HCT116 (cell line): ENCODE measurements around the gene COL18A1. TPM values are rescaled to one million over a fixed set of nuclear protein-coding genes. Genes with fewer than 3 reads are reported as not detected.

Source experiments
- ATAC-seq: fragments of 200-7000 bp; cut with Tn5 transposase; 2 replicates; pipeline ENCODE4 v1.9.1; 2020; ENCODE audit warnings: mild to moderate bottlenecking, moderate library complexity
- BruUV-seq: library from RNA; stranded (reverse); fragments of 400-500 nt; replicated peaks from 2 replicates; lab custom pipeline; 2021; lab: Mats Ljungman, UMichigan
- CTCF ChIA-PET: fragments of 300-600 bp; sonication (Branson Sonifier 250); formaldehyde crosslinking; loops from one replicate; lab custom pipeline; 2021; ENCODE audit warnings: antibody characterized with exemption; lab: Charles Lee
- POLR2A ChIA-PET: fragments of 300-600, 350-600 bp; sonication (Branson Sonifier 250); formaldehyde crosslinking; loops from one replicate; lab custom pipeline; 2021; ENCODE audit warnings: antibody characterized with exemption; lab: Charles Lee
- RAD21 ChIA-PET, 2 experiments: fragments of 300-600 bp; sonication (Branson Sonifier 250); formaldehyde crosslinking; loops; one replicate each; lab custom pipeline; 2023; ENCODE audit warnings: low total read pairs in 2 of 2; ENCODE audit not compliant: uncharacterized antibody in 2 of 2, unreplicated experiment in 2 of 2, low non-redundant PET in 1 of 2; lab: Charles Lee
- DNase-seq: peaks from one replicate; pipeline ENCODE4 v3.0.0-alpha.2; 2010; ENCODE audit warnings: low read depth, low spot score
- H2AFZ ChIP-seq: fragments of 200-600 bp; shearing (Covaris generic), sonication (generic); 2 replicates; pipeline ENCODE4 v1.6.1; 2017; ENCODE audit warnings: low read depth, mixed run types, mixed read lengths, antibody characterized with exemption, low read length; ENCODE audit not compliant: poor library complexity, severe bottlenecking
- H3K27ac ChIP-seq: 2 replicates; pipeline ENCODE4 v1.5.1; 2012; ENCODE audit warnings: low read depth, low read length
- H3K27me3 ChIP-seq: fragments of 200-600 bp; sonication (generic); 2 replicates; pipeline ENCODE4 v1.6.1; 2016; ENCODE audit warnings: mixed run types, low read length, mixed read lengths; ENCODE audit not compliant: insufficient read depth
- H3K36me3 ChIP-seq, 2 experiments: fragments of 200-500 bp in 1 of 2; fragments of 200-600 bp in 1 of 2; sonication (Bioruptor generic) in 1 of 2; sonication (generic) in 1 of 2; 2 replicates each; pipeline versions ENCODE4 v1.5.1 to v1.6.1; 2014 to 2016; ENCODE audit warnings: low read length in 2 of 2, inconsistent platforms in 1 of 2, mixed read lengths in 1 of 2, mixed run types in 1 of 2; ENCODE audit not compliant: insufficient read depth in 2 of 2, control insufficient read depth in 1 of 2
- H3K4me1 ChIP-seq, 2 experiments: fragments of 200-600 bp in 1 of 2; sonication (generic) in 1 of 2; 2 replicates each; pipeline versions ENCODE4 v1.5.1 to v1.6.1; 2012 to 2017; ENCODE audit warnings: low read length in 2 of 2, inconsistent platforms in 1 of 2, mild to moderate bottlenecking in 1 of 2, mixed read lengths in 1 of 2, mixed run types in 1 of 2, moderate library complexity in 1 of 2; ENCODE audit not compliant: insufficient read depth in 2 of 2, control insufficient read depth in 1 of 2
- H3K4me2 ChIP-seq: fragments of 200-600 bp; sonication (generic); 2 replicates; pipeline ENCODE4 v1.6.1; 2017; ENCODE audit warnings: mixed run types, low read length, mixed read lengths
- H3K4me3 ChIP-seq, 2 experiments: fragments of 200-600 bp in 1 of 2; sonication (generic) in 1 of 2; replicated peaks in 1 of 2; 2 replicates each; pipeline ENCODE4 v1.5.1; 2011 to 2016; ENCODE audit warnings: low read length in 2 of 2, control low read depth in 1 of 2, low read depth in 1 of 2, mild to moderate bottlenecking in 1 of 2, mixed read lengths in 1 of 2, mixed run types in 1 of 2
- H3K79me2 ChIP-seq: fragments of 200-600 bp; sonication (generic); 2 replicates; pipeline ENCODE4 v1.6.1; 2017; ENCODE audit warnings: mild to moderate bottlenecking, mixed run types, low read length, moderate library complexity, mixed read lengths; ENCODE audit not compliant: insufficient read depth
- H3K9ac ChIP-seq: fragments of 200-600 bp; sonication (generic); 2 replicates; pipeline ENCODE4 v1.6.1; 2016; ENCODE audit warnings: low read length, mixed read lengths
- H3K9me2 ChIP-seq: fragments of 200-600 bp; sonication (generic), shearing (Covaris generic); 2 replicates; pipeline ENCODE4 v1.6.1; 2017; ENCODE audit warnings: mixed run types, mild to moderate bottlenecking, moderate library complexity; ENCODE audit not compliant: insufficient read depth
- H3K9me3 ChIP-seq, 2 experiments: fragments of 200-500 bp in 1 of 2; fragments of 200-600 bp in 1 of 2; sonication (Bioruptor generic) in 1 of 2; sonication (generic) in 1 of 2; 2 replicates each; pipeline ENCODE4 v1.6.1; 2014 to 2017; ENCODE audit warnings: low read length in 2 of 2, mixed read lengths in 2 of 2, inconsistent platforms in 1 of 2, low read depth in 1 of 2, mild to moderate bottlenecking in 1 of 2, mixed run types in 1 of 2, moderate library complexity in 1 of 2; ENCODE audit not compliant: control insufficient read depth in 1 of 2, insufficient read depth in 1 of 2
- H4K20me1 ChIP-seq: fragments of 200-600 bp; sonication (generic), shearing (Covaris generic); 2 replicates; pipeline ENCODE4 v1.6.1; 2017; ENCODE audit warnings: mixed run types, mild to moderate bottlenecking, moderate library complexity; ENCODE audit not compliant: insufficient read depth
- CBX3 ChIP-seq: IDR thresholded peaks from 2 replicates; pipeline ENCODE4 v1.6.1; 2012; ENCODE audit warnings: low read depth
- CEBPB ChIP-seq: IDR thresholded peaks from 2 replicates; pipeline ENCODE4 v1.6.1; 2012; ENCODE audit warnings: low read depth
- EZH2 ChIP-seq: fragments of 200-600 bp; sonication (generic); IDR thresholded peaks from 2 replicates; pipeline ENCODE4 v1.6.1; 2017; ENCODE audit warnings: antibody characterized with exemption, mixed run types
- EZH2phosphoT487 ChIP-seq: fragments of 200-600 bp; IDR thresholded peaks from 2 replicates; pipeline ENCODE4 v1.6.1; 2018; ENCODE audit warnings: antibody characterized with exemption, borderline replicate concordance
- POLR2A ChIP-seq: IDR thresholded peaks from 2 replicates; pipeline ENCODE4 v1.7.0; 2011; ENCODE audit warnings: borderline replicate concordance; ENCODE audit not compliant: insufficient read depth, insufficient read length; ENCODE audit errors: extremely low read depth
- RAD21 ChIP-seq: IDR thresholded peaks from 2 replicates; pipeline ENCODE4 v1.6.1; 2012; ENCODE audit warnings: low read depth, mild to moderate bottlenecking
- SP1 ChIP-seq: IDR thresholded peaks from 2 replicates; pipeline ENCODE4 v1.6.1; 2012; ENCODE audit warnings: low read depth
- ZFX ChIP-seq: fragments of 450-650 bp; IDR thresholded peaks from 2 replicates; pipeline ENCODE4 v1.6.1; 2017
- intact Hi-C: fragments of 100-400 bp; cut with micrococcal nuclease; formaldehyde crosslinking; loops from 2 replicates; pipeline ENCODE4 v1.10.0; 2022
- total RNA-seq: library from RNA; stranded (reverse); gene quantifications from one replicate; pipeline ENCODE4 v1.2.1, GENCODE V29; 2021; ENCODE audit not compliant: unreplicated experiment
- TF ChIP-seq, protein P1 (sequence below): IDR thresholded peaks from 2 replicates; pipeline ENCODE4 v1.6.1; 2012
- TF ChIP-seq, protein P2 (sequence below): IDR thresholded peaks from 2 replicates; pipeline ENCODE4 v1.6.1; 2012
- TF ChIP-seq, protein P3 (sequence below), 3 experiments: fragments of 200-600 bp in 1 of 3; sonication (generic) in 1 of 3; IDR thresholded peaks in 2 of 3; conservative IDR thresholded peaks in 1 of 3; 2 replicates each; pipeline ENCODE4 v1.5.1; 2012 to 2017; ENCODE audit warnings: low read depth in 2 of 3, low read length in 2 of 3, antibody characterized with exemption in 1 of 3, borderline replicate concordance in 1 of 3, control low read depth in 1 of 3, mild to moderate bottlenecking in 1 of 3, mixed read lengths in 1 of 3, mixed run types in 1 of 3, moderate library complexity in 1 of 3; ENCODE audit not compliant: insufficient read depth in 1 of 3
- TF ChIP-seq, protein P4 (sequence below): IDR thresholded peaks from 2 replicates; pipeline ENCODE4 v1.6.1; 2011; ENCODE audit warnings: mild to moderate bottlenecking, low read length, moderate library complexity; ENCODE audit not compliant: insufficient replicate concordance; ENCODE audit errors: extremely low read depth

The COL18A1 gene
- total RNA-seq, 1 experiment from 2014 or later, result 59.5 TPM

DNA sequence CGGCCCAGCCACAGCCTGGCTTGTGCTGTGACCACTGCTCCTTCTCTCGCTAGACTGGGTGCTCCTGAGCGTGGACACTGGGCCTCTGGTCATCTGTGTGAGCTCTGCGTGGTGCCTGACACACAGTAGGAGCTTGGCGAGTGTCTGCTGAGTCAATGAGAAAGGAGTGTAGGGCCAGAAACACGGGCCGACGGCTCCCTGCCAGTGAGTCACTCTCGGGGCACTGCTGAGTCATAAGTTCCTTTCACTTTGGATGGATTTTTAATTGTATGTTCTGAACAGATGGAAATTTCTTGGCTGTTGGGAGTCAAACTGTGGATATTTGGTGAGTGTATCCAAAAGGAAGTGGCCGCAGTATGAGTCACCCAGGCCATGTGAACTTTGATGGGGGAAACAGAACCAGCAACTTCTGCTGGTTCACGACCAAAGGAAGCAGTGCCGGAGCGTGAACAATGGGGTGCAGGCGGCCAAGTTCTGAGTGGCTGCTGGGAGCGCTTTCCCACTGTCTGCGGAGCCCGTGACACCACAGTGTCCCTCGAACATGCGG is 41.0 kb upstream of the COL18A1 start (continued):
- TF ChIP-seq SP1 (no peak), ZFX (no peak)

DNA sequence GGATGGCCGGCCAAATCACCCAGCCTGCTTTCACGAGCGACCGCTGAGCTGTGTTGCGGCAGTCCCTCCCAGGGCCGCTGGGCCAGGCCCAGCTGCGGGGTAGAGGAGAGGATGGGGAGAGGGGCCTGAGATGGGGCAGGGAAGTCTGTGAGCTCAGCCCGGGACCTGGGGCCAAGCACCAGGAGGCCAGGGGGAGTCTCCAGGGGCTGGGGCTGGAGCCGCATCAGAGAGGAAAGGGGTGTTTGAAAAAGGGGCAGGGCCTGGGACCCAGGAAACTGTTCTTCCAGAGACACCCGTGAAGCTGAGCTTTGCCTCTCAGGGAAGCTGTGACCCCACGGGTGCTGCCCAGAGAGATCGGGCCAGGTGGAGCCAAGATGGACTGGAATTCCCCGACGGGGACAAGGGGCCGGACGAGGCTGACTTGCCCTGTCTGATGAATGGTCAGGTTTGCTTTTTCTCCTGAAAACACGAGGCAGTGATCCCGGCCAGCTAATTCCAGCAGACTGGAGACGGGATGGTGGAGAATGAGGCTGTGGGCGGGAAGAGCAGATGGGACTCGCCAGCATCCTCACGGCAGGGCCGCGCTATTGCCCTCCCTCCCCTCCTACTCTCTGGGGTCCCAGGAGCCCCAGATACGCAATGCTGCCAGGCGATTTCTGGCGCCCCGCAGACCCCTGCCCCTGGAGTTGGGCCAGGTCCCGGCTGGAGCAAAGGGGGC is 40.3 kb upstream of the COL18A1 start:
- TF ChIP-seq, protein P1, sequence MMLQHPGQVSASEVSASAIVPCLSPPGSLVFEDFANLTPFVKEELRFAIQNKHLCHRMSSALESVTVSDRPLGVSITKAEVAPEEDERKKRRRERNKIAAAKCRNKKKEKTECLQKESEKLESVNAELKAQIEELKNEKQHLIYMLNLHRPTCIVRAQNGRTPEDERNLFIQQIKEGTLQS, result no peak
- TF ChIP-seq RAD21 (no peak), POLR2A (no peak), CEBPB (no peak), SP1 (no peak), CBX3 (no peak), EZH2 (no peak), EZH2phosphoT487 (no peak)
- TF ChIP-seq, protein P2, sequence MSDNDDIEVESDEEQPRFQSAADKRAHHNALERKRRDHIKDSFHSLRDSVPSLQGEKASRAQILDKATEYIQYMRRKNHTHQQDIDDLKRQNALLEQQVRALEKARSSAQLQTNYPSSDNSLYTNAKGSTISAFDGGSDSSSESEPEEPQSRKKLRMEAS, result no peak
- TF ChIP-seq, protein P3, sequence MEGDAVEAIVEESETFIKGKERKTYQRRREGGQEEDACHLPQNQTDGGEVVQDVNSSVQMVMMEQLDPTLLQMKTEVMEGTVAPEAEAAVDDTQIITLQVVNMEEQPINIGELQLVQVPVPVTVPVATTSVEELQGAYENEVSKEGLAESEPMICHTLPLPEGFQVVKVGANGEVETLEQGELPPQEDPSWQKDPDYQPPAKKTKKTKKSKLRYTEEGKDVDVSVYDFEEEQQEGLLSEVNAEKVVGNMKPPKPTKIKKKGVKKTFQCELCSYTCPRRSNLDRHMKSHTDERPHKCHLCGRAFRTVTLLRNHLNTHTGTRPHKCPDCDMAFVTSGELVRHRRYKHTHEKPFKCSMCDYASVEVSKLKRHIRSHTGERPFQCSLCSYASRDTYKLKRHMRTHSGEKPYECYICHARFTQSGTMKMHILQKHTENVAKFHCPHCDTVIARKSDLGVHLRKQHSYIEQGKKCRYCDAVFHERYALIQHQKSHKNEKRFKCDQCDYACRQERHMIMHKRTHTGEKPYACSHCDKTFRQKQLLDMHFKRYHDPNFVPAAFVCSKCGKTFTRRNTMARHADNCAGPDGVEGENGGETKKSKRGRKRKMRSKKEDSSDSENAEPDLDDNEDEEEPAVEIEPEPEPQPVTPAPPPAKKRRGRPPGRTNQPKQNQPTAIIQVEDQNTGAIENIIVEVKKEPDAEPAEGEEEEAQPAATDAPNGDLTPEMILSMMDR (IDR thresholded peaks at IDR 0.05 in 2 of 3, conservative IDR thresholded peaks at IDR 0.05 in 1 of 3; ENCODE audit: borderline replicate concordance in 1 of 3, insufficient read depth in 1 of 3, low read depth in 2 of 3, low read length in 2 of 3), result no peak
- TF ChIP-seq, protein P4, sequence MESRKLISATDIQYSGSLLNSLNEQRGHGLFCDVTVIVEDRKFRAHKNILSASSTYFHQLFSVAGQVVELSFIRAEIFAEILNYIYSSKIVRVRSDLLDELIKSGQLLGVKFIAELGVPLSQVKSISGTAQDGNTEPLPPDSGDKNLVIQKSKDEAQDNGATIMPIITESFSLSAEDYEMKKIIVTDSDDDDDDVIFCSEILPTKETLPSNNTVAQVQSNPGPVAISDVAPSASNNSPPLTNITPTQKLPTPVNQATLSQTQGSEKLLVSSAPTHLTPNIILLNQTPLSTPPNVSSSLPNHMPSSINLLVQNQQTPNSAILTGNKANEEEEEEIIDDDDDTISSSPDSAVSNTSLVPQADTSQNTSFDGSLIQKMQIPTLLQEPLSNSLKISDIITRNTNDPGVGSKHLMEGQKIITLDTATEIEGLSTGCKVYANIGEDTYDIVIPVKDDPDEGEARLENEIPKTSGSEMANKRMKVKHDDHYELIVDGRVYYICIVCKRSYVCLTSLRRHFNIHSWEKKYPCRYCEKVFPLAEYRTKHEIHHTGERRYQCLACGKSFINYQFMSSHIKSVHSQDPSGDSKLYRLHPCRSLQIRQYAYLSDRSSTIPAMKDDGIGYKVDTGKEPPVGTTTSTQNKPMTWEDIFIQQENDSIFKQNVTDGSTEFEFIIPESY, result no peak
- TF ChIP-seq, all 23 proteins: peak for 0
- Histone ChIP-seq H4K20me1 (no peaks in the 10 kb centered on the region), H3K79me2 (no peaks in the 10 kb centered on the region), H2AFZ (no peak overlapping the region), H3K9ac (peak overlapping the region; percentile 73), H3K9me3 (no peaks in the 10 kb centered on the region), H3K4me3 (peak overlapping the region; percentile 23 to 45), H3K9me2 (no peaks in the 10 kb centered on the region), H3K36me3 (no peaks in the 10 kb centered on the region), H3K4me1 (peaks cover 44 to 74% of the 10 kb centered on the region in 2 experiments), H3K27ac (peak overlapping the region; percentile 99), H3K27me3 (no peaks in the 10 kb centered on the region), H3K4me2 (peak overlapping the region; percentile 83)
- intact Hi-C loops, result no loop called here
- DNase-seq (no peak), ATAC-seq (peak; percentile 47)
- ChIA-PET POLR2A (no interaction called here), RAD21 (no interaction called here), CTCF (interaction anchor here (0.7 kb wide), 1 partner anchor 75 kb away, joined by 4 read pairs; no protein-coding TSS in a partner anchor)
- TSS peak; percentile 84 for BruUV-seq
